Liver (tissue), 9 donors: ENCODE results near the gene CAV2. TPM values are rescaled to one million over a fixed set of nuclear protein-coding genes. Genes with fewer than 3 reads are reported as not detected.
A peak's percentile ranks its signal among the peaks of the same experiment; 100 is the strongest.

Source experiments
- DNase-seq: peaks from one replicate; pipeline ENCODE4 v3.0.0-alpha.2; 2017; ENCODE audit warnings: low spot score
- H3K27ac ChIP-seq, 2 donors: one replicate each; pipeline ENCODE4 v1.7.0; 2013; ENCODE audit warnings: inconsistent platforms in 2 of 2, low read length in 2 of 2, control low read depth in 1 of 2, low read depth in 1 of 2, mild to moderate bottlenecking in 1 of 2
- H3K27me3 ChIP-seq, 4 donors: one replicate each; pipeline versions ENCODE4 v1.6.1 to v1.7.0; 2013; ENCODE audit warnings: low read length in 3 of 4, inconsistent platforms in 1 of 4, mild to moderate bottlenecking in 1 of 4, moderate library complexity in 1 of 4; ENCODE audit not compliant: control insufficient read depth in 4 of 4, insufficient read depth in 4 of 4
- H3K36me3 ChIP-seq, 4 donors: one replicate each; pipeline versions ENCODE4 v1.6.1 to v1.7.0; 2013; ENCODE audit warnings: low read length in 3 of 4, mild to moderate bottlenecking in 3 of 4, low read depth in 1 of 4, moderate library complexity in 1 of 4; ENCODE audit not compliant: control insufficient read depth in 4 of 4, insufficient read depth in 3 of 4
- H3K4me1 ChIP-seq, 4 donors: one replicate each; pipeline versions ENCODE4 v1.6.1 to v1.7.0; 2013; ENCODE audit warnings: low read length in 3 of 4, mild to moderate bottlenecking in 3 of 4, moderate library complexity in 1 of 4; ENCODE audit not compliant: control insufficient read depth in 4 of 4, insufficient read depth in 4 of 4
- H3K4me3 ChIP-seq, 3 donors: one replicate each; pipeline versions ENCODE4 v1.6.1 to v1.7.0; 2013; ENCODE audit warnings: low read length in 3 of 3, control low read depth in 1 of 3, low read depth in 1 of 3, mild to moderate bottlenecking in 1 of 3
- H3K9ac ChIP-seq, 2 donors: one replicate each; pipeline ENCODE4 v1.7.0; 2013; ENCODE audit warnings: low read length in 2 of 2, mild to moderate bottlenecking in 2 of 2, moderate library complexity in 2 of 2, control low read depth in 1 of 2, low read depth in 1 of 2
- H3K9me3 ChIP-seq, 4 donors: one replicate each; pipeline versions ENCODE4 v1.6.1 to v1.7.0; 2013; ENCODE audit warnings: low read length in 3 of 4; ENCODE audit not compliant: control insufficient read depth in 4 of 4
- EGR1 ChIP-seq, 2 donors: IDR thresholded peaks; 2 replicates each; pipeline ENCODE4 v1.6.1; 2016 to 2018; ENCODE audit warnings: antibody characterized with exemption in 2 of 2, low read depth in 2 of 2
- HNF4A ChIP-seq, 2 donors: conservative IDR thresholded peaks; 2 replicates each; pipeline ENCODE4 v1.6.1; 2016; ENCODE audit warnings: antibody characterized with exemption in 2 of 2, mild to moderate bottlenecking in 2 of 2
- JUND ChIP-seq, 2 donors: IDR thresholded peaks; 2 replicates each; pipeline ENCODE4 v1.6.1; 2016; ENCODE audit warnings: antibody characterized with exemption in 2 of 2
- NR2F2 ChIP-seq: IDR thresholded peaks from 2 replicates; pipeline ENCODE4 v1.6.1; 2016; ENCODE audit warnings: antibody characterized with exemption
- RAD21 ChIP-seq, 2 donors: IDR thresholded peaks; 2 replicates each; pipeline ENCODE4 v1.6.1; 2016; ENCODE audit warnings: antibody characterized with exemption in 2 of 2, mild to moderate bottlenecking in 2 of 2
- RXRA ChIP-seq, 2 donors: IDR thresholded peaks; 2 replicates each; pipeline ENCODE4 v1.6.1; 2017 to 2018; ENCODE audit warnings: antibody characterized with exemption in 2 of 2, mild to moderate bottlenecking in 1 of 2
- SP1 ChIP-seq: IDR thresholded peaks from 2 replicates; pipeline ENCODE4 v1.6.1; 2018; ENCODE audit warnings: antibody characterized with exemption, mild to moderate bottlenecking
- TAF1 ChIP-seq: conservative IDR thresholded peaks from 2 replicates; pipeline ENCODE4 v1.6.1; 2016; ENCODE audit warnings: antibody characterized with exemption, mild to moderate bottlenecking
- YY1 ChIP-seq: IDR thresholded peaks from 2 replicates; pipeline ENCODE4 v1.6.1; 2016; ENCODE audit warnings: antibody characterized with exemption, mild to moderate bottlenecking
- WGBS: extraction: QIAGEN DNeasy Blood & Tissue Kit; methylation state at CpG from one replicate; pipeline ENCODE4 v1.1.7; 2013; 5-methylcytosine and 5-hydroxymethylcytosine counted together
- polyA plus RNA-seq, 2 donors: library from polyadenylated mRNA; stranded (reverse) in 1 of 2; unstranded in 1 of 2; fragments of 200-250 nt in 1 of 2; fragments of >200 nt in 1 of 2; fragmentation: Nextera tagmentation in 1 of 2; extraction: Ambion mirVana in 1 of 2; gene quantifications; one replicate each; pipeline versions ENCODE4 v1.2.1 to v1.2.3, GENCODE V29; 2013 to 2015
- total RNA-seq, 2 donors: library from RNA; depleted of rRNA; stranded (reverse); fragments of >200 nt; gene quantifications; one replicate each; pipeline ENCODE4 v1.2.3, GENCODE V29; 2014
- TF ChIP-seq, protein P1 (sequence below): IDR thresholded peaks from 2 replicates; pipeline ENCODE4 v1.6.1; 2016; ENCODE audit warnings: antibody characterized with exemption
- TF ChIP-seq, protein P2 (sequence below): IDR thresholded peaks from 2 replicates; pipeline ENCODE4 v1.6.1; 2016; ENCODE audit warnings: antibody characterized with exemption
- donor health status: healthy.
- donor health status: healthy.
- donor health status: healthy.
- donor health status: healthy.
- donor health status: healthy.

CAV2 gene
- total and polyA plus RNA-seq, 4 donors = 6.8 to 29.7 (median 19.9) TPM

GRCh38 chr7:116528008-116528789 lies 28.7 kb downstream of the CAV2 start:
- H3K27ac ChIP-seq = no peak overlapping the region
- H3K9ac ChIP-seq = no peak overlapping the region
- TF ChIP-seq, protein P1, sequence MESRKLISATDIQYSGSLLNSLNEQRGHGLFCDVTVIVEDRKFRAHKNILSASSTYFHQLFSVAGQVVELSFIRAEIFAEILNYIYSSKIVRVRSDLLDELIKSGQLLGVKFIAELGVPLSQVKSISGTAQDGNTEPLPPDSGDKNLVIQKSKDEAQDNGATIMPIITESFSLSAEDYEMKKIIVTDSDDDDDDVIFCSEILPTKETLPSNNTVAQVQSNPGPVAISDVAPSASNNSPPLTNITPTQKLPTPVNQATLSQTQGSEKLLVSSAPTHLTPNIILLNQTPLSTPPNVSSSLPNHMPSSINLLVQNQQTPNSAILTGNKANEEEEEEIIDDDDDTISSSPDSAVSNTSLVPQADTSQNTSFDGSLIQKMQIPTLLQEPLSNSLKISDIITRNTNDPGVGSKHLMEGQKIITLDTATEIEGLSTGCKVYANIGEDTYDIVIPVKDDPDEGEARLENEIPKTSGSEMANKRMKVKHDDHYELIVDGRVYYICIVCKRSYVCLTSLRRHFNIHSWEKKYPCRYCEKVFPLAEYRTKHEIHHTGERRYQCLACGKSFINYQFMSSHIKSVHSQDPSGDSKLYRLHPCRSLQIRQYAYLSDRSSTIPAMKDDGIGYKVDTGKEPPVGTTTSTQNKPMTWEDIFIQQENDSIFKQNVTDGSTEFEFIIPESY = no peak
- no peak for TF ChIP-seq YY1
- no peak for TF ChIP-seq HNF4A (conservative IDR thresholded peaks at IDR 0.05)
- no peak for TF ChIP-seq RXRA (IDR thresholded peaks at IDR 0.05)
- TF ChIP-seq, protein P2, sequence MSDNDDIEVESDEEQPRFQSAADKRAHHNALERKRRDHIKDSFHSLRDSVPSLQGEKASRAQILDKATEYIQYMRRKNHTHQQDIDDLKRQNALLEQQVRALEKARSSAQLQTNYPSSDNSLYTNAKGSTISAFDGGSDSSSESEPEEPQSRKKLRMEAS = no peak
- peak in 1 of 2 donors; percentile 28 for TF ChIP-seq JUND (IDR thresholded peaks at IDR 0.05)
- TF ChIP-seq TAF1 = no peak
- 75% methylated on average over 3 of the region's 3 CpGs for WGBS
- H3K4me3 ChIP-seq = no peak overlapping the region
- no peaks in the 10 kb centered on the region for H3K27me3 ChIP-seq
- H3K9me3 ChIP-seq = no peaks in the 10 kb centered on the region
- peaks cover 0 to 24% (median 21%) of the 10 kb centered on the region in 4 donors for H3K4me1 ChIP-seq
- no peaks in the 10 kb centered on the region for H3K36me3 ChIP-seq
- no peak for DNase-seq

DNA sequence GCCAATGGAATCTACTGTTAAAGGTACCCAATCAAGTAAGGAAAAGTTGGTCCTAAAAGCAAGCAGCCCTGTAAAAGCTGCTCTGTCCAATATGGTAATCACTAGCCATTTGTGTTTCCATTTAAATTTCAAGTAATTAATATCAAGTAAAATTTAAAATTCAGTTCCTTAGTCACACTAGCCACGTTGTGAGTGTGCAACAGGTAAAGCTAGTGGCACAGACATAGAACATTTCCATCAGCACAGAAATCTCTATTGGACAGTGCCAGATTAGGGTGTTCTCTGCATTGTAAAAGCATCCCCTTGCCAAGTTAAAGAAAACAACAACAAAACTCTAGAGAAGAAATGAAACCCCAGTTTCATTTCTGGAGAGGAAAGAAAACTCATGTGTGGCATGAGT lies 29.7 kb downstream of the CAV2 start:
- H3K36me3 ChIP-seq = no peaks in the 10 kb centered on the region
- no peaks in the 10 kb centered on the region for H3K9me3 ChIP-seq
- H3K27ac ChIP-seq = no peak overlapping the region
- no peak overlapping the region for H3K9ac ChIP-seq
- peaks cover 0 to 24% (median 21%) of the 10 kb centered on the region in 4 donors for H3K4me1 ChIP-seq
- H3K4me3 ChIP-seq = no peak overlapping the region
- no peak for TF ChIP-seq SP1
- no peak for TF ChIP-seq TAF1
- TF ChIP-seq, protein P1 = no peak
- no peak for TF ChIP-seq NR2F2
- no peak for TF ChIP-seq JUND (IDR thresholded peaks at IDR 0.05)
- no peak for TF ChIP-seq EGR1 (IDR thresholded peaks at IDR 0.05; ENCODE audit: low read depth in 2 of 2)
- no peaks in the 10 kb centered on the region for H3K27me3 ChIP-seq
- WGBS = 66% methylated on average over 1 of the region's 1 CpG
- no peak for DNase-seq

DNA sequence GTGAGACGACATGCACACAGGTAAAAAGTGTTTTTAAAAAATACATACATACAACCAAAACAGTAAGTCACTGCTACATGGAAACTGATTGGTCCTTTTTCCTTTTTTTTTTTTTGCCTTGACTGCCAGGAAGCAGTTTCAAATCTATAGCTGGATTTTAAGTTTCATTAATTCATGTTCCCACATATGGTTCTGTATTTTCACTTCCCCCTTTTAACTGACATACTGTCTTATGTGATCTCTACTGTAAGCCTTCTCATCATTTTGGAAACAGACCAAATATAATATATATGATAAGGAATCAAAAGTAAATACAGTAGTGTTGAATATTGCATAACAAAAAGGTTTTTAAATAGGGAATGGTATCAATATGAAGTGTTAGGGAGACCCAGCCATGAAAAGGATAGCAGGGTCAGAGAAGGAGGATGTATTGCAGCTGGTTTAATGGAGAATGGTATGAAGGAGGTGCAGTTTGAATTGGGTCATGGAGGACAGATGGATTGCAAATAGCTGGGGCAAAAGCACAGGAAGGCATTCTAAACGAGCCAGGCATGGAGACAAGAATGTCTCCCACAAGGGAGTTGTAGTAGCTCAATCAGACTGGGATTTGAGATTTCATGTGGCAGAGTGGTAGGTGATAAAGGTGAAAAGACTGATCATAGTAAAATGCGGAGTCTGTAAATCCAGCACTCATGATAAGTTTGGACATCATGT lies 30.7 kb downstream of the CAV2 start:
- H3K9ac ChIP-seq = no peak overlapping the region
- H3K4me3 ChIP-seq = no peak overlapping the region
- no peaks in the 10 kb centered on the region for H3K9me3 ChIP-seq
- H3K27me3 ChIP-seq = no peaks in the 10 kb centered on the region
- no peak for DNase-seq
- 79% methylated on average over 3 of the region's 3 CpGs for WGBS
- peaks cover 0 to 16% (median 13%) of the 10 kb centered on the region in 4 donors for H3K4me1 ChIP-seq
- TF ChIP-seq HNF4A (conservative IDR thresholded peaks at IDR 0.05) (no peak), RAD21 (IDR thresholded peaks at IDR 0.05) (no peak)
- H3K27ac ChIP-seq = no peak overlapping the region
- no peaks in the 10 kb centered on the region for H3K36me3 ChIP-seq
